Right lobe of liver (tissue), 4 donors: ENCODE results near the gene PPM1A.

Experiments used
- CTCF ChIP-seq, 4 donors: fragments of 200-600 bp in 3 of 4; fragments of 450-650 bp in 1 of 4; IDR thresholded peaks; one replicate each; pipeline versions ENCODE4 v1.5.1 to v1.8.0; 2016 to 2022; ENCODE audit warnings: antibody characterized with exemption in 4 of 4, mild to moderate bottlenecking in 2 of 4
- POLR2A ChIP-seq: fragments of 450-650 bp; IDR thresholded peaks from one replicate; pipeline ENCODE4 v1.6.1; 2017; ENCODE audit warnings: antibody characterized with exemption, mild to moderate bottlenecking
- donor health status: DM: no; HTN: no; CAD: no.
- donor health status: DM: no; HTN: no; CAD: no.
- donor health status: DM: no; HTN: yes; CAD: no.

DNA sequence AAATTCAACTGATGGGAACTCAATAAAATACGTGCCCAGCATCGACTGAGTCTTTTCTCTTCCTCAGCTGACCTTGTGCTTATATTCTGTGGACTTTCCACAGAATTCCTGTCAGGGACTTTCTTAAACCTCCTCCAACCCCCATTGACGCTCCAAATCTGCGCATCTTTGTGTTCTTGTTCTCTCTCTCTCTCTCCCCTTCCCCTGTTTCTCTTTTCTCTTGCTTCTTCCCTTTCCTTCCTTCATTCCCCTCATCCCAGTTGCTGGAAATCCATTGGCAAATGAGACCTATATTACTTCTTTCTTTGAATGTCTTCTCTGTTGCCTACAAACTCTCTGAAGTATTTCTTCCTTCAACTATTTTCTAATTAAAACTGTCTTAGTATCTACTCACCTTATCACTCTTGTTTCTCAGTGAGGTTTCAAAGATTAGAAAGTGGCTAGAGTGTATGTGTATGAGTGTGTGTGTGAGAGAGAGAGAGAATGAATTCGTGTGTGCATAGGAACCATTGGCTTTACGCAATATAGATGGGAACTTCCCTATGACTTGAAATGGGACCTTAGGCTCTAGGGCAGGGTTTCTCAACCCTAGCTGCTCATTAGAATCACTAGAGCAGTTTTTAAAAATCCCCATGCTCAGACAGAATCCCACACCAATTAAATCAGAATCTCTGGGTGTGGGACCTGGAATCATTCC is 42.0 kb upstream of the PPM1A start:
- TF ChIP-seq POLR2A (no peak), CTCF (IDR thresholded peaks at IDR 0.05) (no peak)
